ENCODE results near the gene NCOA1.

The NCOA1 gene

GRCh38 chr2:24806661-24807036 lies 315.6 kb downstream of the NCOA1 start:
- DNase-seq, result no peak

- DNase-seq, result no peak
These were observed 318.4 kb downstream of the NCOA1 start for GRCh38 chr2:24809316-24810007.

DNA sequence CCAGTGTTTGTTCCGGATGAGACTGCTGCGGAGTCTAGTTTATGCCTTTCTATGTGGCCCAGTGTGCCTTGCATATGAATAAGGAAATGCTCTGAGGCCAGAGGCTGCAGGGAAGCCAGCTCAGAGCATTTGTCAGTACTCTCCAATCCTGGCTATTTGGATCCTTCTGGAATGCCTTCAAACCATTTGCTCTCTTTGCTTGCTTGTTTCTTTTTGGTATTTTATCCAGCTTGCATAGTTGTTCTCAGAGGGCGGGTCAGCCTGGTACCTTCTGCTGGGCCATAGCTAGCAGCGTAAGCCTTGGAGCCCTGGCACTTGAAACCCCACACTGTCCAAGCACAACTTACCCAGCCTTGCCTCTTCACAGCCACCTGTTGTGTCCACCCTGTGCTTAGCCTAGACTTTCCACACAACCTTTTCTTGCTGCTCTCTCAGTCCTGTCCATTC lies 322.7 kb downstream of the NCOA1 start:
- DNase-seq, result no peak

DNA sequence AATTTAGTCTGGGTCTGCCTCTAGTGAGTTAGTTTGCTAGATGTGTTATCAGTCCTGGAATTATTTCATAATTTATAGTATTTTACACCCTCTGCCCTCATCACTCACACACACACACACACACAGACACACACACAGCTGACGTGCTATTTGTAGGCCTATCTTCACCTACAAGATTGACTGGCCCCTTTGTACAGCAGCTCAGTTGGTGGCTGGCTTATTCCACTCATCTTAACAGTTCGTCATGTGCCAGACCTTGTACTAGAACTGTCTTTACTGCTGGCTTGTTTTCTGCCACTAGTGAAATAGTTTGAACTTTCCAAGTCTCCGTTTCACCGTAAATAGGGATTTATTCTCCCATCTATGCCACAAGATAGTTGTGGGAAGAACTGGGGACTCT lies 323.5 kb downstream of the NCOA1 start:
- no peak for DNase-seq

- DNase-seq, result no peak
These were observed 324.1 kb downstream of the NCOA1 start for GRCh38 chr2:24815171-24815570.

DNA sequence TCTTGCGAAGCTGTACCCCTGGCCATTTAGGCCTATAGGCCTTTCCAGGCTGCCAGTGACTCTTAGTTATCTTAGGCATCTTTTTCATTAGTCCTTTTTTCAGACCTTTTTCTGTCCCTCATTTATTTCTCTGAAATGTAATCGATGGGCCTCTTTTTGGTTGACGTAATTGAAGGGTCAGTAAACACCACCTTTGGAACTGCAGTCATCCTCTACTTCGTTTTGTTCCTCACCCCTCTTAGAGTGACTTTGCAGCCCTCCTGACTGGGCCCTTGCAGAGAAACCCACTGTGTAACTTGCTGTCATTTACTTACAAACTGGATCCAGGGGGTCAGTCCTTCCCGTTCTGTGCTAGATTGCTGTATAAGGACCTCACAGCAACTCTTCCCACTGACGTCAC lies 325.4 kb downstream of the NCOA1 start:
- no peak for DNase-seq

- no peak for DNase-seq
These were observed 325.8 kb downstream of the NCOA1 start for GRCh38 chr2:24816884-24817283.

- DNase-seq, result no peak
These were observed 327.7 kb downstream of the NCOA1 start for GRCh38 chr2:24818721-24819167.

GRCh38 chr2:24819442-24820174 lies 328.6 kb downstream of the NCOA1 start:
- no peak for DNase-seq

GRCh38 chr2:24820175-24820513 lies 329.1 kb downstream of the NCOA1 start:
- no peak for DNase-seq
